NB4 (cell line): Measurements from ENCODE around the gene STXBP1.

Experiments
- MYC ChIP-seq: IDR thresholded peaks from 2 replicates; pipeline ENCODE4 v1.6.1; 2011; ENCODE audit warnings: low read depth, low read length
- POLR2A ChIP-seq: IDR thresholded peaks from 2 replicates; pipeline ENCODE4 v1.6.1; 2011; ENCODE audit warnings: mild to moderate bottlenecking; ENCODE audit not compliant: insufficient read length; ENCODE audit errors: extremely low read depth
- TF ChIP-seq, protein P1 (sequence below): IDR thresholded peaks from one replicate; pipeline ENCODE4 v1.5.1; 2012; ENCODE audit warnings: low read depth, low read length
- TF ChIP-seq, protein P2 (sequence below): IDR thresholded peaks from 2 replicates; pipeline ENCODE4 v1.6.1; 2011; ENCODE audit warnings: low read depth, low read length

DNA sequence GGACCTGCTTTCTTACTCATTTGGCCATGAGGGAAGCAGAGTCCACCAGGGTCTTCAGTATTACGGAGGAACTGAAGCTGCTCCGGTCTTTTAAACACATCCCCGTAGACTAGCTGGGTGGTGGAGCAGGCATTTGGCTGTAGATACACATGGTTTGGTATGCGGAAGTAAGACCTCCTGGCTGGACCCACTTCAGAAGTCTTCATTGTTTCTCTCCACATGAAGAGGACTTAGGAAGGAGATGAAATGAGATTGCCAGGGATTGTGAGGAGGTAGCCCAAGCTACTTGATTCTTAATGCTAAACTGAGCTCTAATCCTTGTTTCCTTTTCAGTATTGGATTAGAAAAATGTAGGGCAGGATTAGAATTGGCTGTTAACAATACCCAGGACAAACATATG lies 32.9 kb downstream of the STXBP1 start:
- TF ChIP-seq, protein P1, sequence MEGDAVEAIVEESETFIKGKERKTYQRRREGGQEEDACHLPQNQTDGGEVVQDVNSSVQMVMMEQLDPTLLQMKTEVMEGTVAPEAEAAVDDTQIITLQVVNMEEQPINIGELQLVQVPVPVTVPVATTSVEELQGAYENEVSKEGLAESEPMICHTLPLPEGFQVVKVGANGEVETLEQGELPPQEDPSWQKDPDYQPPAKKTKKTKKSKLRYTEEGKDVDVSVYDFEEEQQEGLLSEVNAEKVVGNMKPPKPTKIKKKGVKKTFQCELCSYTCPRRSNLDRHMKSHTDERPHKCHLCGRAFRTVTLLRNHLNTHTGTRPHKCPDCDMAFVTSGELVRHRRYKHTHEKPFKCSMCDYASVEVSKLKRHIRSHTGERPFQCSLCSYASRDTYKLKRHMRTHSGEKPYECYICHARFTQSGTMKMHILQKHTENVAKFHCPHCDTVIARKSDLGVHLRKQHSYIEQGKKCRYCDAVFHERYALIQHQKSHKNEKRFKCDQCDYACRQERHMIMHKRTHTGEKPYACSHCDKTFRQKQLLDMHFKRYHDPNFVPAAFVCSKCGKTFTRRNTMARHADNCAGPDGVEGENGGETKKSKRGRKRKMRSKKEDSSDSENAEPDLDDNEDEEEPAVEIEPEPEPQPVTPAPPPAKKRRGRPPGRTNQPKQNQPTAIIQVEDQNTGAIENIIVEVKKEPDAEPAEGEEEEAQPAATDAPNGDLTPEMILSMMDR = no peak
- no peak for TF ChIP-seq POLR2A
- TF ChIP-seq, protein P2, sequence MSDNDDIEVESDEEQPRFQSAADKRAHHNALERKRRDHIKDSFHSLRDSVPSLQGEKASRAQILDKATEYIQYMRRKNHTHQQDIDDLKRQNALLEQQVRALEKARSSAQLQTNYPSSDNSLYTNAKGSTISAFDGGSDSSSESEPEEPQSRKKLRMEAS = no peak
- no peak for TF ChIP-seq MYC
